MM.1S (cell line): Measurements from ENCODE around the gene ANKRD44.

ENCODE experiments used
- DNase-seq: peaks from one replicate; pipeline ENCODE4 v3.0.0-alpha.2; 2015
- H2AFZ ChIP-seq: fragments of 300-600 bp; sonication (generic); 2 replicates; pipeline ENCODE4 v1.6.0; 2016; ENCODE audit warnings: antibody characterized with exemption, low read length
- H3F3A ChIP-seq: fragments of 300-600 bp; sonication (generic); 2 replicates; pipeline ENCODE4 v1.6.1; 2016; ENCODE audit warnings: mild to moderate bottlenecking, antibody characterized with exemption, low read length, moderate library complexity, mixed read lengths; ENCODE audit not compliant: insufficient read depth
- H3K27ac ChIP-seq: fragments of 300-600 bp; sonication (generic); 2 replicates; pipeline ENCODE4 v1.5.1; 2016; ENCODE audit warnings: mild to moderate bottlenecking, low read length
- H3K27me3 ChIP-seq: fragments of 300-600 bp; sonication (generic); replicated peaks from 2 replicates; pipeline ENCODE4 v1.6.0; 2016; ENCODE audit warnings: low read length; ENCODE audit not compliant: insufficient read depth
- H3K36me3 ChIP-seq: fragments of 300-600 bp; sonication (generic); replicated peaks from 2 replicates; pipeline ENCODE4 v1.6.1; 2016; ENCODE audit warnings: mild to moderate bottlenecking, low read length, mixed read lengths; ENCODE audit not compliant: insufficient read depth
- H3K4me1 ChIP-seq: fragments of 300-600 bp; sonication (generic); 2 replicates; pipeline ENCODE4 v1.6.1; 2016; ENCODE audit warnings: low read length, mixed read lengths
- H3K4me2 ChIP-seq: fragments of 300-600 bp; sonication (generic); 2 replicates; pipeline ENCODE4 v1.6.0; 2016; ENCODE audit warnings: low read depth, low read length
- H3K4me3 ChIP-seq: fragments of 300-600 bp; sonication (generic); 2 replicates; pipeline ENCODE4 v1.5.1; 2016; ENCODE audit warnings: low read length, mixed read lengths
- H3K79me2 ChIP-seq: fragments of 300-600 bp; sonication (generic); 2 replicates; pipeline ENCODE4 v1.6.1; 2016; ENCODE audit warnings: mixed run types, low read length, mixed read lengths
- H3K9ac ChIP-seq: fragments of 300-600 bp; sonication (generic); 2 replicates; pipeline ENCODE4 v1.6.1; 2016; ENCODE audit warnings: low read length, mixed read lengths
- H3K9me2 ChIP-seq: fragments of 300-600 bp; sonication (generic); replicated peaks from 2 replicates; pipeline ENCODE4 v1.6.1; 2016; ENCODE audit warnings: mild to moderate bottlenecking, low read length, mixed read lengths; ENCODE audit not compliant: insufficient read depth
- H3K9me3 ChIP-seq: fragments of 300-600 bp; sonication (generic); replicated peaks from 2 replicates; pipeline ENCODE4 v1.6.1; 2016; ENCODE audit warnings: mild to moderate bottlenecking, low read length, mixed read lengths; ENCODE audit not compliant: insufficient read depth
- H4K20me1 ChIP-seq: fragments of 300-600 bp; sonication (generic); 2 replicates; pipeline ENCODE4 v1.6.1; 2016; ENCODE audit warnings: mild to moderate bottlenecking, low read length, moderate library complexity, mixed read lengths; ENCODE audit not compliant: insufficient read depth
- CTCF ChIP-seq: fragments of 300-600 bp; sonication (generic); IDR thresholded peaks from 2 replicates; pipeline ENCODE4 v1.5.1; 2016; ENCODE audit warnings: antibody characterized with exemption, low read length, mixed read lengths
- EZH2 ChIP-seq: fragments of 300-600 bp; sonication (generic); optimal IDR thresholded peaks from 2 replicates; pipeline ENCODE3; 2017; ENCODE audit warnings: low read depth, mild to moderate bottlenecking, antibody characterized with exemption, low read length, mixed read lengths
- EZH2phosphoT487 ChIP-seq: fragments of 300-600 bp; sonication (generic); IDR thresholded peaks from 2 replicates; pipeline ENCODE4 v1.6.1; 2018; ENCODE audit warnings: antibody characterized with exemption, low read length

The ANKRD44 gene

GRCh38 chr2:197146995-197147394, 163.6 kb downstream of the ANKRD44 start:
- Histone ChIP-seq H3K4me1 (no peaks in the 10 kb centered on the region), H3K4me2 (no peak overlapping the region), H3K9me2 (no peaks in the 10 kb centered on the region), H4K20me1 (no peaks in the 10 kb centered on the region), H3K9ac (no peak overlapping the region), H3K27me3 (no peaks in the 10 kb centered on the region), H3K9me3 (no peaks in the 10 kb centered on the region), H3K36me3 (no peaks in the 10 kb centered on the region), H3K27ac (no peak overlapping the region), H3K79me2 (peaks cover 8% of the 10 kb centered on the region; the same call in 1 of the 2 replicates), H3F3A (no peaks in the 10 kb centered on the region), H3K4me3 (no peak overlapping the region), H2AFZ (no peak overlapping the region)
- no peak for DNase-seq
- no peak for TF ChIP-seq EZH2phosphoT487
- no peak for TF ChIP-seq CTCF
- no peak for TF ChIP-seq EZH2

- H3K4me1 ChIP-seq = no peaks in the 10 kb centered on the region
- H4K20me1 ChIP-seq = no peaks in the 10 kb centered on the region
- 0 out of 2 replicates have a peak, but pooled peaks cover 5% of the 10 kb centered on the region for H3K79me2 ChIP-seq
- no peak overlapping the region for H3K4me3 ChIP-seq
- no peaks in the 10 kb centered on the region for H3K36me3 ChIP-seq
- TF ChIP-seq EZH2phosphoT487 (no peak), CTCF (no peak), EZH2 (no peak)
- no peak for DNase-seq
- H3K9ac ChIP-seq = no peak overlapping the region
- H3K9me2 ChIP-seq = no peaks in the 10 kb centered on the region
- no peak overlapping the region for H3K27ac ChIP-seq
- H2AFZ ChIP-seq = no peak overlapping the region
- H3K4me2 ChIP-seq = no peak overlapping the region
- no peaks in the 10 kb centered on the region for H3K9me3 ChIP-seq
- no peaks in the 10 kb centered on the region for H3F3A ChIP-seq
- H3K27me3 ChIP-seq = no peaks in the 10 kb centered on the region
These were observed 165.0 kb downstream of the ANKRD44 start for GRCh38 chr2:197145471-197146056.

GRCh38 chr2:197144183-197144582, 166.4 kb downstream of the ANKRD44 start:
- H3F3A ChIP-seq = no peaks in the 10 kb centered on the region
- H4K20me1 ChIP-seq = no peaks in the 10 kb centered on the region
- no peak overlapping the region for H3K9ac ChIP-seq
- no peak overlapping the region for H3K27ac ChIP-seq
- H3K36me3 ChIP-seq = no peaks in the 10 kb centered on the region
- no peak overlapping the region for H3K4me2 ChIP-seq
- no peak overlapping the region for H2AFZ ChIP-seq
- DNase-seq = no peak
- no peaks in the 10 kb centered on the region for H3K9me3 ChIP-seq
- no peaks in the 10 kb centered on the region for H3K4me1 ChIP-seq
- TF ChIP-seq CTCF (no peak), EZH2 (no peak), EZH2phosphoT487 (no peak)
- H3K9me2 ChIP-seq = no peaks in the 10 kb centered on the region
- no peak overlapping the region for H3K4me3 ChIP-seq
- 0 out of 2 replicates have a peak, but pooled peaks cover 5% of the 10 kb centered on the region for H3K79me2 ChIP-seq
- no peaks in the 10 kb centered on the region for H3K27me3 ChIP-seq
